DMS53 treated with DMSO at 0.1 percent for 48 hours (cell line): ENCODE results near the gene PRRC2A.

Source experiments
- DNase-seq: peaks from one replicate; lab custom pipeline; 2025; ENCODE audit not compliant: unreplicated experiment; lab: John Stamatoyannopoulos, UW

The PRRC2A gene

DNA sequence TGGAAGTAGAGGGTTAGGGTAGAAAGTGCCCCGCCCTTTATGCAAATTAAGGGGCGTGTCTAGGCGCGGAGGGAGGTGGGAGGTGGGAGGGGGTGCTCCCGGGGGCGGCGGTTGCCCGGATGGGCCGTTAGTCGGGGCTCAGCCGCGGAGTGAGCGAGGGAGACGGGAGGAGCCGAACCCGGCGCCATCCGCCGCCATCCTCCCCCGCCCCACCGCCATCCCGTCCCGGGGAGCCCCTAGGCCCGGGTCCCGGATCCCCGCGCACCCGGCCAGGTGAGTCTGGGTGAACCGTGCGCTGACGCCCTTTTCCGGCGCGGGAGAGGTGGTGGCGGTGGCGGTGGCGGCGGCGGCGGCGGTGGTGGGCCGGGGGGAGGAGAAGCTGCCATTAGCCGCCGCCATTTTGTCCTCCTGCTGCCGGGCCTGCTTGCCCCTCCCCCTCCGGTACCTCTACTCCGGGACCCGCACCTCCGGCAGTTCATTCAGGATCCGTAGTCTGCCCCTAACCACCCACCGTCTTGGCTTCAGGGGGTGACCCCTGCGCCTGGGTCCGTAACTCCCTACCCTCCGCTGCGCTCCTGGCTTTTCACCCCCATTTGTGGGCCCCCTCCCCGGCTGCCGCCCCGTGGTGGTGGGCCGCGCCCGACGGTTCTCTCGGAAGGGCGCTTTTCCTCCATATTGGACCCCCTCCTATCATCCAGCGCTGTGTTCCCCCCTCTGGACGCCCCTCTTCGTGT, at the start of gene PRRC2A:
Gene PRRC2A, plus strand, starts transcription at position 130 of the 734 bp plus-strand sequence. CDS start 2,075 bp downstream, outside the sequence.
- peak; percentile 35 for DNase-seq

DNA sequence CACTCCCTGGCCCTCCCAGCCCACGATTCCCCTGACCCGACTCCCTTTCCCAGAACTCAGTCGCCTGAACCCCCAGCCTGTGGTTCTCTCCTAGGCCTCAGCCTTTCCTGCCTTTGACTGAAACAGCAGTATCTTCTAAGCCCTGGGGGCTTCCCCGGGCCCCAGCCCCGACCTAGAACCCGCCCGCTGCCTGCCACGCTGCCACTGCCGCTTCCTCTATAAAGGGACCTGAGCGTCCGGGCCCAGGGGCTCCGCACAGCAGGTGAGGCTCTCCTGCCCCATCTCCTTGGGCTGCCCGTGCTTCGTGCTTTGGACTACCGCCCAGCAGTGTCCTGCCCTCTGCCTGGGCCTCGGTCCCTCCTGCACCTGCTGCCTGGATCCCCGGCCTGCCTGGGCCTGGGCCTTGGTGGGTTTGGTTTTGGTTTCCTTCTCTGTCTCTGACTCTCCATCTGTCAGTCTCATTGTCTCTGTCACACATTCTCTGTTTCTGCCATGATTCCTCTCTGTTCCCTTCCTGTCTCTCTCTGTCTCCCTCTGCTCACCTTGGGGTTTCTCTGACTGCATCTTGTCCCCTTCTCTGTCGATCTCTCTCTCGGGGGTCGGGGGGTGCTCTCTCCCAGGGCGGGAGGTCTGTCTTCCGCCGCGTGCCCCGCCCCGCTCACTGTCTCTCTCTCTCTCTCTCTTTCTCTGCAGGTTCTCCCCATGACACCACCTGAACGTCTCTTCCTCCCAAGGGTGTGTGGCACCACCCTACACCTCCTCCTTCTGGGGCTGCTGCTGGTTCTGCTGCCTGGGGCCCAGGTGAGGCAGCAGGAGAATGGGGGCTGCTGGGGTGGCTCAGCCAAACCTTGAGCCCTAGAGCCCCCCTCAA, 48.2 kb upstream of the PRRC2A start, which contains the start of gene LTA:
Gene LTA, plus strand, starts transcription at position 249 of the 871 bp plus-strand sequence. Its CDS starts 454 bp downstream, at position 703.
- no peak for DNase-seq

DNA sequence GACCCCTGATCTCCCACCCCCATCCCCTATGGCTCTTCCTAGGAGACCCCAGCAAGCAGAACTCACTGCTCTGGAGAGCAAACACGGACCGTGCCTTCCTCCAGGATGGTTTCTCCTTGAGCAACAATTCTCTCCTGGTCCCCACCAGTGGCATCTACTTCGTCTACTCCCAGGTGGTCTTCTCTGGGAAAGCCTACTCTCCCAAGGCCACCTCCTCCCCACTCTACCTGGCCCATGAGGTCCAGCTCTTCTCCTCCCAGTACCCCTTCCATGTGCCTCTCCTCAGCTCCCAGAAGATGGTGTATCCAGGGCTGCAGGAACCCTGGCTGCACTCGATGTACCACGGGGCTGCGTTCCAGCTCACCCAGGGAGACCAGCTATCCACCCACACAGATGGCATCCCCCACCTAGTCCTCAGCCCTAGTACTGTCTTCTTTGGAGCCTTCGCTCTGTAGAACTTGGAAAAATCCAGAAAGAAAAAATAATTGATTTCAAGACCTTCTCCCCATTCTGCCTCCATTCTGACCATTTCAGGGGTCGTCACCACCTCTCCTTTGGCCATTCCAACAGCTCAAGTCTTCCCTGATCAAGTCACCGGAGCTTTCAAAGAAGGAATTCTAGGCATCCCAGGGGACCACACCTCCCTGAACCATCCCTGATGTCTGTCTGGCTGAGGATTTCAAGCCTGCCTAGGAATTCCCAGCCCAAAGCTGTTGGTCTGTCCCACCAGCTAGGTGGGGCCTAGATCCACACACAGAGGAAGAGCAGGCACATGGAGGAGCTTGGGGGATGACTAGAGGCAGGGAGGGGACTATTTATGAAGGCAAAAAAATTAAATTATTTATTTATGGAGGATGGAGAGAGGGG, 47.0 kb upstream of the PRRC2A start:
- no peak for DNase-seq

DNA sequence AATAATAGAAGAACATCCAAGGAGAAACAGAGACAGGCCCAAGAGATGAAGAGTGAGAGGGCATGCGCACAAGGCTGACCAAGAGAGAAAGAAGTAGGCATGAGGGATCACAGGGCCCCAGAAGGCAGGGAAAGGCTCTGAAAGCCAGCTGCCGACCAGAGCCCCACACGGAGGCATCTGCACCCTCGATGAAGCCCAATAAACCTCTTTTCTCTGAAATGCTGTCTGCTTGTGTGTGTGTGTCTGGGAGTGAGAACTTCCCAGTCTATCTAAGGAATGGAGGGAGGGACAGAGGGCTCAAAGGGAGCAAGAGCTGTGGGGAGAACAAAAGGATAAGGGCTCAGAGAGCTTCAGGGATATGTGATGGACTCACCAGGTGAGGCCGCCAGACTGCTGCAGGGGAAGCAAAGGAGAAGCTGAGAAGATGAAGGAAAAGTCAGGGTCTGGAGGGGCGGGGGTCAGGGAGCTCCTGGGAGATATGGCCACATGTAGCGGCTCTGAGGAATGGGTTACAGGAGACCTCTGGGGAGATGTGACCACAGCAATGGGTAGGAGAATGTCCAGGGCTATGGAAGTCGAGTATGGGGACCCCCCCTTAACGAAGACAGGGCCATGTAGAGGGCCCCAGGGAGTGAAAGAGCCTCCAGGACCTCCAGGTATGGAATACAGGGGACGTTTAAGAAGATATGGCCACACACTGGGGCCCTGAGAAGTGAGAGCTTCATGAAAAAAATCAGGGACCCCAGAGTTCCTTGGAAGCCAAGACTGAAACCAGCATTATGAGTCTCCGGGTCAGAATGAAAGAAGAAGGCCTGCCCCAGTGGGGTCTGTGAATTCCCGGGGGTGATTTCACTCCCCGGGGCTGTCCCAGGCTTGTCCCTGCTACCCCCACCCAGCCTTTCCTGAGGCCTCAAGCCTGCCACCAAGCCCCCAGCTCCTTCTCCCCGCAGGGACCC, 46.1 kb upstream of the PRRC2A start:
- no peak for DNase-seq

DNA sequence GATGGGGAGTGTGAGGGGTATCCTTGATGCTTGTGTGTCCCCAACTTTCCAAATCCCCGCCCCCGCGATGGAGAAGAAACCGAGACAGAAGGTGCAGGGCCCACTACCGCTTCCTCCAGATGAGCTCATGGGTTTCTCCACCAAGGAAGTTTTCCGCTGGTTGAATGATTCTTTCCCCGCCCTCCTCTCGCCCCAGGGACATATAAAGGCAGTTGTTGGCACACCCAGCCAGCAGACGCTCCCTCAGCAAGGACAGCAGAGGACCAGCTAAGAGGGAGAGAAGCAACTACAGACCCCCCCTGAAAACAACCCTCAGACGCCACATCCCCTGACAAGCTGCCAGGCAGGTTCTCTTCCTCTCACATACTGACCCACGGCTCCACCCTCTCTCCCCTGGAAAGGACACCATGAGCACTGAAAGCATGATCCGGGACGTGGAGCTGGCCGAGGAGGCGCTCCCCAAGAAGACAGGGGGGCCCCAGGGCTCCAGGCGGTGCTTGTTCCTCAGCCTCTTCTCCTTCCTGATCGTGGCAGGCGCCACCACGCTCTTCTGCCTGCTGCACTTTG, 45.1 kb upstream of the PRRC2A start, which contains the start of gene TNF:
Gene TNF, plus strand, starts transcription at position 231 of the 567 bp plus-strand sequence. Its CDS starts 177 bp downstream, at position 408.
- DNase-seq: no peak

DNA sequence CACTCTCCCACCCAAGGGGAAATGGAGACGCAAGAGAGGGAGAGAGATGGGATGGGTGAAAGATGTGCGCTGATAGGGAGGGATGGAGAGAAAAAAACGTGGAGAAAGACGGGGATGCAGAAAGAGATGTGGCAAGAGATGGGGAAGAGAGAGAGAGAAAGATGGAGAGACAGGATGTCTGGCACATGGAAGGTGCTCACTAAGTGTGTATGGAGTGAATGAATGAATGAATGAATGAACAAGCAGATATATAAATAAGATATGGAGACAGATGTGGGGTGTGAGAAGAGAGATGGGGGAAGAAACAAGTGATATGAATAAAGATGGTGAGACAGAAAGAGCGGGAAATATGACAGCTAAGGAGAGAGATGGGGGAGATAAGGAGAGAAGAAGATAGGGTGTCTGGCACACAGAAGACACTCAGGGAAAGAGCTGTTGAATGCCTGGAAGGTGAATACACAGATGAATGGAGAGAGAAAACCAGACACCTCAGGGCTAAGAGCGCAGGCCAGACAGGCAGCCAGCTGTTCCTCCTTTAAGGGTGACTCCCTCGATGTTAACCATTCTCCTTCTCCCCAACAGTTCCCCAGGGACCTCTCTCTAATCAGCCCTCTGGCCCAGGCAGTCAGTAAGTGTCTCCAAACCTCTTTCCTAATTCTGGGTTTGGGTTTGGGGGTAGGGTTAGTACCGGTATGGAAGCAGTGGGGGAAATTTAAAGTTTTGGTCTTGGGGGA, 44.4 kb upstream of the PRRC2A start:
- no peak for DNase-seq

DNA sequence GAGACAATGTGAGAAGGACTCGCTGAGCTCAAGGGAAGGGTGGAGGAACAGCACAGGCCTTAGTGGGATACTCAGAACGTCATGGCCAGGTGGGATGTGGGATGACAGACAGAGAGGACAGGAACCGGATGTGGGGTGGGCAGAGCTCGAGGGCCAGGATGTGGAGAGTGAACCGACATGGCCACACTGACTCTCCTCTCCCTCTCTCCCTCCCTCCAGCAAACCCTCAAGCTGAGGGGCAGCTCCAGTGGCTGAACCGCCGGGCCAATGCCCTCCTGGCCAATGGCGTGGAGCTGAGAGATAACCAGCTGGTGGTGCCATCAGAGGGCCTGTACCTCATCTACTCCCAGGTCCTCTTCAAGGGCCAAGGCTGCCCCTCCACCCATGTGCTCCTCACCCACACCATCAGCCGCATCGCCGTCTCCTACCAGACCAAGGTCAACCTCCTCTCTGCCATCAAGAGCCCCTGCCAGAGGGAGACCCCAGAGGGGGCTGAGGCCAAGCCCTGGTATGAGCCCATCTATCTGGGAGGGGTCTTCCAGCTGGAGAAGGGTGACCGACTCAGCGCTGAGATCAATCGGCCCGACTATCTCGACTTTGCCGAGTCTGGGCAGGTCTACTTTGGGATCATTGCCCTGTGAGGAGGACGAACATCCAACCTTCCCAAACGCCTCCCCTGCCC, 43.5 kb upstream of the PRRC2A start:
- no peak for DNase-seq

DNA sequence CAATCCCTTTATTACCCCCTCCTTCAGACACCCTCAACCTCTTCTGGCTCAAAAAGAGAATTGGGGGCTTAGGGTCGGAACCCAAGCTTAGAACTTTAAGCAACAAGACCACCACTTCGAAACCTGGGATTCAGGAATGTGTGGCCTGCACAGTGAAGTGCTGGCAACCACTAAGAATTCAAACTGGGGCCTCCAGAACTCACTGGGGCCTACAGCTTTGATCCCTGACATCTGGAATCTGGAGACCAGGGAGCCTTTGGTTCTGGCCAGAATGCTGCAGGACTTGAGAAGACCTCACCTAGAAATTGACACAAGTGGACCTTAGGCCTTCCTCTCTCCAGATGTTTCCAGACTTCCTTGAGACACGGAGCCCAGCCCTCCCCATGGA, 42.9 kb upstream of the PRRC2A start:
- DNase-seq: no peak

DNA sequence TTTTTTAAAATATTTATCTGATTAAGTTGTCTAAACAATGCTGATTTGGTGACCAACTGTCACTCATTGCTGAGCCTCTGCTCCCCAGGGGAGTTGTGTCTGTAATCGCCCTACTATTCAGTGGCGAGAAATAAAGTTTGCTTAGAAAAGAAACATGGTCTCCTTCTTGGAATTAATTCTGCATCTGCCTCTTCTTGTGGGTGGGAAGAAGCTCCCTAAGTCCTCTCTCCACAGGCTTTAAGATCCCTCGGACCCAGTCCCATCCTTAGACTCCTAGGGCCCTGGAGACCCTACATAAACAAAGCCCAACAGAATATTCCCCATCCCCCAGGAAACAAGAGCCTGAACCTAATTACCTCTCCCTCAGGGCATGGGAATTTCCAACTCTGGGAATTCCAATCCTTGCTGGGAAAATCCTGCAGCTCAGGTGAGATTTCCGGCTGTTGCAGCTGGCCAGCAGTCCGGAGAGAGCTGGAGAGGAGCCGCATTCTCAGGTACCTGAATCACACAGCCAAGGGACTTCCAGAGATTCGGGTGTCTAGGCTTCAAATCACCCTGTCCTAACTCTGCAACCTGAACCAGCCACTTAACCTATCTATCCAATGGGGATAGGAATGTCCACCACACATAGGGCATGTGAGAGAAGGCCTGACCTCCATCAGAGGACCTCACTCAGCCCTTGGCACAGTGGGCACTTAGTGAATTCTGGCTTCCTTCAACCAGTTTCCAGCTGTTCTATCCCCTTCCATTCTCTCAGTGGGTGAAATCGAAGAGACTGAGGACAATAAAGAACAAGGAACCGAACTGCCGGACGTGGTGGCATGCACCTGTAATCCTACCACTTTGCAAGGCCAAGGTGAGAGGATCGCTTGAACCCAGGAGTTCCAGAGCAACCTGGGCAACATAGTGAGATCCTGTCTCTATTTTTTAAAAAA, 42.1 kb upstream of the PRRC2A start:
- DNase-seq: no peak

DNA sequence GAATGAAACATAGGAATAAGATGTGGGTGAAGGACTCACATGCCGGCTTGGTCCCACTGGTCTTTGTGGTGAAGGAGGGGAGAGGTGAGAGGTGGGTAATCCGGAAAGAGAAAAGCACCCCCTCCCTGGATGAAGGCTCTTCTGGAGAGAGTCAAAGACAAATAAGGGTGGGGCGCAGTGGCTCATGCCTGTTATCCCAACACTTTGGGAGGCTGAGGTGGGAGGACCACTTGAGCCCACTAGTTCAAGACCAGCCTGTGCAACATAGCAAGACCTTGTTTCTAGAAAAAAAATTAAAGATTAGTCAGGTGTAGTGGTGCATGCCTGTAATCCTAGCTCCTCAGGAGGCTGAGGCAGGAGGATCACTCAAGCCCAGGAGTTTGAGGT, 41.4 kb upstream of the PRRC2A start:
- DNase-seq: no peak

DNA sequence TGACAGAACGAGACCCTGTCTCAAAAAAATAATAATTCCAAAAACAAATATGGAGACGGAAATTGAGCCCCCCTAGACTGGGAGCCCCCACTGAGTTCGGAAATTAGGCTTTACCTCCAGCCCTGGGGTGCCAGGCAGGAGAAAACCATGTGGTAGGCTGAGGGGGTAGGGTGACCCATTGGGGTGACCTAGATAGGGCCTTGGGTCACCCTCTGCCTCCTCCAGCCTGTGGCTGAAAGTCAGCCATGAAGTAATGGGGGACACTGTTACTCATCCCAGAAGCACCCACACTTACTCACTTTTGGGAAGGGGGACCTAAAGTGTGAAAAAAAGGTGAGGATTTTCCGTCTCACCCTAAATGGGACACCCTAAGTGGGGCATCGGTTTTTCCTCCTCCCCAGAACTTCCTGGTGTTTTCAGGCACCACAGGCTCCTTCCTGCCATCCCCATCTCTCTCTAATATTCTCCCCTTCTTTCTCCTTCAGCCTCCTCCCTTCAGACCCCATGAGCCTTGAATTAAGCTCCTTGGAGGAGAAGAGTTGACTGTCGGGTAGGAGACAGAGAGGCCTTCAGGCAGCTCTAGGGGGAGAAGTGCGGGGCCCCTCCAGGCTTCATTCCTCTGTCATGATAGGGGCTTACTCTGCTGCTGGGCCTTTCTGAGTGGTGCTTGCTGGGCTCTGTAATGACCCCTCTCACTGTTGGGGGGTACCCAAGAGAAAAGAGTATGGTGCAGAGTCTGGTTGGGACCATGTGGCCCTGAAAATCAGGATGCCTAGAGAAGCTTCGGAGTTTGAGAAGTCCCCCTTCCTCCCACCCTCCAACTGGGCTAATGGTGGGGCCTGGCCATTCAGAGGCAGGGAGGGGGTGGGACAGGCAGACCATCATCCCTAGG, 40.7 kb upstream of the PRRC2A start:
- no peak for DNase-seq

DNA sequence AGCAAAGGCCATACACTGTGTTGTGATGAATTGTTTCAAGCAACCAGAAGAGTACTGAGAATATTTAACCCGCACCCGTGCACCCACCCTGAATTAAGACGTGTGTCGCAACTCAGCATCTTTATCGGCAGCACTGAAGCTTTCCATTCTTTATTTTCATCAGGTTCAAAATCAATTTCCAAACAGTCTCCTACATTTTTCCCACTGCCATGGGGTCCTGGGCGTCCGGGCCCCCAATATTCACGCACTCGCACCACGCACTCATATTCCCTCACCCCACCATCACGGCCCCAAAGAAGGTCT, 40.1 kb upstream of the PRRC2A start:
- DNase-seq: no peak

DNA sequence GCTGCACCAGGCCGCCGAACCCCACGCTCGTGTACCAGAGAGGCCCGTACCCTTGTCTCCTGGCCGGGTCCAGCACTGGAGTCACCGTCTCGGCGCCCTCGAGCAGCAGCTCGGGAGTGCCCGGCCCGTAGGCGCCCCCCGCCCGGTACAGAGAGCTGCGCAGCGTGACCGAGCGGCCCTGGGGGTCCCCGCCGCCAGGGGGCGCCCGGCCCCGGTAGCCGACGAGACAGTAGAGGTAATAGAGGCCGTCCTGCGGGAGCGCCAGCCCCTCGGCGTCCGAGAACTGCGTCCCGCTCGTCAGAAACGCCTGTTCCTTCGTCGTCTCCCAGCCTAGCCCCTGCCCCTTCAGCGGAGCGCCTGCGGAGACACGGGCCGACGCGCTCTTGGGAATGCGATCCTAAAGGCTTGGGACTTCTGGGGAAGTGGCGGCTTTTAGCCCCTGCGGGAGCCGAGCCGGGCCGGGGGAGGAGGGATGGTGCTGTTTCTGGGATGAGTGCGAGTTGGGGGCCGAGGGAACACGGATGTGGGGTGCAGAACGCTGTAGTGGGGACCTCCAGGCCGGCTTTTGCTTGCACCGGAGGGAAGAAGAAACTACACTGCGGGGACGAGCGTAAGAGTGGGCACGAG, 39.6 kb upstream of the PRRC2A start:
- peak; percentile 62 for DNase-seq

DNA sequence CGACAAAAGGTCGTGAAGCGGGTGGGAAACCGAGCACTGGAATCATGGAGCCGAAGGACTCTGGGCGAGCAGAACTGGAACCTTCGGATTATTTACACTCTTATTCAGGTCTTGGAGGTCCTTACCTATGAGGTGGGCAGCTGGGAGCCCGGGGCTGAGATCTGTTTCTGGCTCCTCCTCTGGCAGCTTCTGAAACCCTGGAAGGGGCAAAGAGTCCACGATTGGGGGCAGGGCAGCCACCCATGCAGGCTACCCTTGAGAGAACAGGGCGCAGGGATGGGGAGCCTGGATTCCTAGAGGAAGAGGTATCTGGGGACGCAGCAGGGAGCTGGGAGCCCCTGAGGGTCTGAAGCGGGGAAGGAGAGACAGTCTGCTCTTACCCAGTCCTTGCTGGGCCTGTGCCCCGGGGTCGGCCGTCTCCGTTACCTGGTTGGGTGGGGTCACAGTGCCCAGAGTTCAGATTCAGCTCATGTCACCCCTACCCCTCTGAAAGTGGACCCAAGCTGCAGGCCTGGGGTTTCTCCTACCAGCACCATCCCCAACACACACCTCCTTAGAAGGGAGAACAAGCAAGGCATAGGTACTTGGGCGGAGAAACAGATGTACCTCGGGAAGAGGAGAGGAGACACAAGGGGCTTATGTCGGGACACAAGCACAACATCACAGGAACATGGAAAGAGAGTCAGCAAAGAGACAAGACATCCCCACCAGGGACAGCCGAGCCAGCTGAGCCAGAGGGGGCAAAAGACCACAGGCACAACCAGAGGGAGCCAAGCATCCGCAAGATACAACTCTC, 38.9 kb upstream of the PRRC2A start:
- DNase-seq: no peak

DNA sequence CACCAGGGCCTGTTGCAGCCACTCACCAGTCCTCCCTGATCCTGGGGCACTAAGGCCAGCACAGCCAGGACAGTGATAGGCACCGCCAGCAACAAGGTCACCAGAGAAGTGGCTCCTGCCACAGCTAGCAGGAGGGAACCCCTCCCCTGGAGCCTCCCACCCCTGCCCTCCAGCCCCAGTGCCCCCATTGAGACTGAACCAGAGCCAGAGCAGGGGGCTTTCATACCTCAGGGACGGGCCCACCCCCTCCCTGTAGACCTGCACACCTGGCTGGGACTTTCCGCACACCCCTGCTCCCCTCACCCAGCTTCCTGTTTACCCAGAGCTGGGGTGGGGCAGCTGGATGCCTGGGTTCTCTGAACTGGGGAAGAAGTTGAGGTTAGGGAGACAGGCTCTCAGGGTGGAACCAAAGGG, 38.3 kb upstream of the PRRC2A start, which contains the start of gene LTB:
Gene LTB, minus strand, starts transcription at position 195 of the 414 bp plus-strand sequence. Its CDS starts 7 bp downstream, at position 188.
- no peak for DNase-seq
